Measurements from ENCODE around the gene MGP. TPM values are rescaled to one million over a fixed set of nuclear protein-coding genes. Genes with fewer than 3 reads are reported as not detected.

Gene MGP
- total and polyA plus RNA-seq, 2 of the 8 experiments (the other 6 are each of a cell fraction or from before 2014, with no cell fraction given): not detected

- no peak overlapping the region; a peak in 1 of 4 replicates for H3K4me2 ChIP-seq (ENCODE audit: insufficient read depth in 1 of 2, low read depth in 2 of 2, low read length in 2 of 2)
- H3K9me3 ChIP-seq (ENCODE audit: insufficient read depth in 2 of 2, low read depth in 1 of 2, low read length in 1 of 2): no peaks in the 10 kb centered on the region
- H3K27me3 ChIP-seq (replicated peaks in 1 of 4; ENCODE audit: control insufficient read depth in 3 of 4, extremely low read depth in 1 of 4, insufficient read depth in 3 of 4, low read length in 3 of 4): no peaks in the 10 kb centered on the region
- no peaks in the 10 kb centered on the region for H3K79me1 ChIP-seq (ENCODE audit: low read depth, low read length)
- no peak overlapping the region for H2BK120ac ChIP-seq (replicated peaks; ENCODE audit: low read depth, low read length)
- no peak overlapping the region for H3K9ac ChIP-seq (replicated peaks in 1 of 4; ENCODE audit: extremely low read depth in 1 of 4, low read depth in 3 of 4, low read length in 3 of 4)
- no peak overlapping the region for H3K18ac ChIP-seq (ENCODE audit: extremely low read depth, low read length)
- no peaks in the 10 kb centered on the region for H4K20me1 ChIP-seq (replicated peaks in 1 of 2; ENCODE audit: control insufficient read depth in 1 of 2, insufficient read depth in 2 of 2, low read length in 2 of 2)
- no peak overlapping the region for H4K91ac ChIP-seq (replicated peaks; ENCODE audit: insufficient read length, low read length)
- H2AK5ac ChIP-seq (ENCODE audit: low read depth, low read length): no peak overlapping the region
- ChIA-PET CTCF (ENCODE audit: partially characterized antibody) (interaction anchor here (0.8 to 1.2 kb wide), 3 partner anchors 41 to 142 kb away, joined by 4 to 8 read pairs (median 5); no protein-coding TSS in a partner anchor), POLR2A (ENCODE audit: partially characterized antibody) (no interaction called here)
- H3K56ac ChIP-seq (replicated peaks; ENCODE audit: insufficient read length, low read depth, low read length): no peak overlapping the region
- H2BK20ac ChIP-seq (ENCODE audit: low read length): no peak overlapping the region
- no peak overlapping the region for H3K4me3 ChIP-seq (ENCODE audit: extremely low read depth in 1 of 4, insufficient read depth in 2 of 4, low read depth in 3 of 4, low read length in 4 of 4)
- peak overlapping the region; percentile 60; the same call in 1 of the 2 replicates for H2AFZ ChIP-seq (ENCODE audit: low read length)
- H4K5ac ChIP-seq (ENCODE audit: insufficient read length, low read depth, low read length): no peak overlapping the region
- no peaks in the 10 kb centered on the region for H3K23me2 ChIP-seq (ENCODE audit: low read depth, low read length)
- no peak for FAIRE-seq
- H3K4ac ChIP-seq (replicated peaks; ENCODE audit: insufficient read length, low read depth, low read length): no peak overlapping the region
- H2BK12ac ChIP-seq (ENCODE audit: low read depth, low read length): no peak overlapping the region
- H3K27ac ChIP-seq (ENCODE audit: low read depth, low read length): no peak overlapping the region
- no peak overlapping the region for H3K14ac ChIP-seq (ENCODE audit: insufficient read length)
- H3K79me2 ChIP-seq (ENCODE audit: control insufficient read depth in 1 of 2, insufficient read depth in 2 of 2, low read length in 2 of 2): no peaks in the 10 kb centered on the region
- DNase-seq (ENCODE audit: low read depth in 1 of 2, low spot score in 2 of 2): no peak
- H4K8ac ChIP-seq (ENCODE audit: extremely low read depth, insufficient read depth, low read length): no peak overlapping the region
- no peak overlapping the region for H3K23ac ChIP-seq (ENCODE audit: insufficient read length)
- no peak overlapping the region for H2BK15ac ChIP-seq (ENCODE audit: low read length)
- peaks cover 0 to 6% (median 0%) of the 10 kb centered on the region in 4 experiments; a peak in 2 of 7 replicates for H3K4me1 ChIP-seq (replicated peaks in 1 of 4; ENCODE audit: control insufficient read depth in 3 of 4, insufficient read depth in 4 of 4, low read length in 3 of 4)
- no peaks in the 10 kb centered on the region for H3K36me3 ChIP-seq (ENCODE audit: control insufficient read depth in 2 of 4, insufficient read depth in 4 of 4, low read length in 3 of 4)
- H2BK5ac ChIP-seq (ENCODE audit: low read depth, low read length): no peak overlapping the region
- TF ChIP-seq SRF (IDR thresholded peaks at IDR 0.05; ENCODE audit: low read depth, low read length) (no peak), RFX5 (IDR thresholded peaks at IDR 0.05; ENCODE audit: borderline replicate concordance, low read depth, low read length) (no peak), JUND (IDR thresholded peaks at IDR 0.05; ENCODE audit: low read length) (no peak), BRCA1 (IDR thresholded peaks at IDR 0.05; ENCODE audit: low read depth, low read length) (no peak), USF2 (IDR thresholded peaks at IDR 0.05; ENCODE audit: low read length) (no peak), CTBP2 (IDR thresholded peaks at IDR 0.05; ENCODE audit: borderline replicate concordance, insufficient read depth, insufficient read length, low read length) (no peak), TCF12 (IDR thresholded peaks at IDR 0.05; ENCODE audit: low read depth, low read length) (no peak), POU5F1 (IDR thresholded peaks at IDR 0.05; ENCODE audit: low read depth, low read length) (no peak), TEAD4 (IDR thresholded peaks at IDR 0.05; ENCODE audit: low read depth, low read length) (no peak), JUN (IDR thresholded peaks at IDR 0.05; ENCODE audit: low read depth, low read length) (no peak), PHF8 (conservative IDR thresholded peaks at IDR 0.05; ENCODE audit: low read depth, low read length) (no peak), CREB1 (IDR thresholded peaks at IDR 0.05) (no peak), MAFK (IDR thresholded peaks at IDR 0.05; ENCODE audit: low read depth, low read length) (no peak), CHD1 (IDR thresholded peaks at IDR 0.05; ENCODE audit: low read depth, low read length) (no peak), HDAC2 (IDR thresholded peaks at IDR 0.05; ENCODE audit: borderline replicate concordance in 1 of 2, low read depth in 2 of 2, low read length in 2 of 2) (no peak)
Observed at GRCh38 chr12:14852880-14853279, 32.8 kb downstream of the MGP start.

Measured in H1 (cell line).